ENCODE measurements around the gene ZFYVE27.

DNA sequence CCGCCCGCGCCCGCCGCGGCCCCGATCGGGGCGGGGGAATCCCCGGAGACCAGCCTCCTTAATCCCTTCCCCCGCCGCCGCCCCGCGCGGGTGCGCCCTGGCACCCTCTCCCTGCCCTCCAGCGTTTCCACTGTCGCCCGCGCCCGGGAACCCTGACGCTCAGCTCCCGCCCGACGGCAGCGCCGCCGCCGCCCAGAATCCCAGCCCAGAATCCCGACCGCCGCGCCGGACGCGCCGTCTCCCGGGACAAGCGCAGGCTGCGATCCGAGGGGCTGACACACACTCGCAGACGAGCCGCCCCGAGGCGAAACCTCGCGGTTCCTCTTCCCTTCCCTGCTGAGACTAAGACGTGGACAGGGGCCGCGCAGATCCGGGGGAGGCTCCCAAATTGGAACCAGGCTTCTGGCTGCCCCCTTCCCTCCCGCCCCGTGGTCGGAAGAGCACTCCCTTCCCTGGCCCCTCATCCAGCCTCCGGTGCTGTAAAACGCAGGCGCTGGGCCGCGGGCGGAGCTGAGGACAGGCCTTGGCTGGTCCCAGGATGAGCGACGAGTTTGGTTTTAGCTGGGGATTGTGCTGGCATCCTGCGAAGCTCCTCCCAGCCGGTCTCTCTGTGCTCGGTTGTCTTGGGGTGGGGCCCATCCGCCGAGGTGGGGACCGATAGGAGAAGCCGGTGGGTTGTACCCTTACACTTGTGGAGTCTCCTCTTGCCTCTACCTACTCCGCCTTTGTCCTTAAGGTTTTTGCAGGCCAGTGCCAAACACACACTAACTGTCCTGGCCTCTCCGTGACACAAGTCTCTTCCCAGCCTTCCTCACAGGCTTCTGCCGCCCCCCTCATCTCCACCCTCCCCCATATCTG lies 22.3 kb upstream of the ZFYVE27 start:
- TF ChIP-seq, protein P1, sequence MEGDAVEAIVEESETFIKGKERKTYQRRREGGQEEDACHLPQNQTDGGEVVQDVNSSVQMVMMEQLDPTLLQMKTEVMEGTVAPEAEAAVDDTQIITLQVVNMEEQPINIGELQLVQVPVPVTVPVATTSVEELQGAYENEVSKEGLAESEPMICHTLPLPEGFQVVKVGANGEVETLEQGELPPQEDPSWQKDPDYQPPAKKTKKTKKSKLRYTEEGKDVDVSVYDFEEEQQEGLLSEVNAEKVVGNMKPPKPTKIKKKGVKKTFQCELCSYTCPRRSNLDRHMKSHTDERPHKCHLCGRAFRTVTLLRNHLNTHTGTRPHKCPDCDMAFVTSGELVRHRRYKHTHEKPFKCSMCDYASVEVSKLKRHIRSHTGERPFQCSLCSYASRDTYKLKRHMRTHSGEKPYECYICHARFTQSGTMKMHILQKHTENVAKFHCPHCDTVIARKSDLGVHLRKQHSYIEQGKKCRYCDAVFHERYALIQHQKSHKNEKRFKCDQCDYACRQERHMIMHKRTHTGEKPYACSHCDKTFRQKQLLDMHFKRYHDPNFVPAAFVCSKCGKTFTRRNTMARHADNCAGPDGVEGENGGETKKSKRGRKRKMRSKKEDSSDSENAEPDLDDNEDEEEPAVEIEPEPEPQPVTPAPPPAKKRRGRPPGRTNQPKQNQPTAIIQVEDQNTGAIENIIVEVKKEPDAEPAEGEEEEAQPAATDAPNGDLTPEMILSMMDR (conservative IDR thresholded peaks at IDR 0.05; ENCODE audit: low read depth, low read length) = no peak
- no peak for TF ChIP-seq EZH2 (IDR thresholded peaks at IDR 0.05; ENCODE audit: borderline replicate concordance, low read depth, low read length, poor library complexity, severe bottlenecking)

Data from A673 (cell line).